HG02588 (cell line): ENCODE data around the gene DIS3L2.
"Not testable (repeated sequence)": the region's sequence is repeated elsewhere in the genome, so short reads cannot be mapped to it uniquely, and the experiment has no call there.

Experiments used
- ATAC-seq: cut with Tn5 transposase; IDR thresholded peaks from one replicate; pipeline ENCODE4 v1.9.1; 2021; ENCODE audit warnings: mild to moderate bottlenecking, moderate library complexity; ENCODE audit not compliant: unreplicated experiment

Gene DIS3L2

GRCh38 chr2:232316461-232317330 is 355.2 kb downstream of the DIS3L2 start:
- no peak for ATAC-seq

- no peak for ATAC-seq
Measured at GRCh38 chr2:232318169-232318855, 356.8 kb downstream of the DIS3L2 start.

GRCh38 chr2:232319067-232319802 is 357.7 kb downstream of the DIS3L2 start:
- no peak for ATAC-seq

- no peak for ATAC-seq
Measured at GRCh38 chr2:232319803-232320442, 358.4 kb downstream of the DIS3L2 start.

GRCh38 chr2:232320443-232320803 is 358.9 kb downstream of the DIS3L2 start:
- ATAC-seq, result no peak

- no peak for ATAC-seq
Measured at GRCh38 chr2:232321156-232321816, 359.8 kb downstream of the DIS3L2 start.

DNA sequence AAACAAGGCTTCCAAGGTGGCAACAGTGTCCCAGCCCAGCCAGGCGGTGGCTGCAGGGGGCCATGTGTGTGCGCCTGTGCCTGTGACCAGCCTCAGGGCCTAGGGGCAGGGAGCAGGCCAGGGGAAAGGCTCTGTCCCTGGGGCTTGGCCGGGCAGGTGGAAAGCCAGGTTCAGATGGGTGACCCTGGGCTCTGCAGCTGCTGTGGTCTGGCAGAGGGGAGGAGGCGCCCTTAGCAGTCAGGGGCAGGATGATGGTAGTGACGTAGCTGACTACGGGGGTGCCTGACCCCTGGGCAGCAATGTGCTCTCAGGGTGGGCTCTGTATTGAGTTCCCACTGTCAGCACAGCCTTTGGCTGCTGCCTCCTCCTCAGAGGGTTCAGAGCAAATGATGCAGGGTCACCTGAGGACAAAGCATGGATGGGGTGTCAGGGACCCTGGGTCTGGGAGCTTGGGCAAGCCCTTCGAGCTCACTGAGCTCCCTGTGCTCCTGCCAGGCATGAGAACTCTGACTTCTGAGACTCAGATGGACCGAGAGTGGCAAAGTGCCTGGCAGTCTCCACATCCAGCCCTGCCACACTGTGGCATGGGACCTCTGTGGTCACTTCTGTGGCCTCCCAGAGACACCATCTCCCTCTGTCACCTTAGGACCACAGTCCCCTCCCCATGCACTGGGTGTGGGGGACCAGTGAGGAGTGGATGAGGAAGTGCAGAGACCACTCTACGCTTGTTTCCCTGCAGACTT is 360.5 kb downstream of the DIS3L2 start:
- ATAC-seq, result no peak

- ATAC-seq, result no peak
Measured at GRCh38 chr2:232322560-232323327, 361.2 kb downstream of the DIS3L2 start.

DNA sequence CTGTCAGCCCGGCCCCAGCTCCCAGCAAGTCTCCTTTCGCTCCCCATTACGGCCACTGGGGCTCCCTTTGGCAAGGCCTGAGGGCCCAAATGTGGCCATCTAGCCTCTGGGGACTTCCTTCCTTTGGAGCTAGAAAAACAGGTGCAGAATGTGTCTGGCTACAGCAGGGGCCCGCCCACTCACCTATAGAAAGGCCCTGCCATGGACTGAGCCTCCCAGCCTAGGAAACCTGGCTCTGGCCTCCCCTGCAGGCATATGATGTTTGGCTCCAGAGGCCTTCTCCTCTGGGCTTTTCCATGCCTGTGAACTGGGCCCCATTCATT is 361.8 kb downstream of the DIS3L2 start:
- no peak for ATAC-seq

- not testable (repeated sequence) for ATAC-seq
Measured at GRCh38 chr2:232323967-232324366, 362.5 kb downstream of the DIS3L2 start.

GRCh38 chr2:232324778-232325177 is 363.3 kb downstream of the DIS3L2 start:
- no peak for ATAC-seq

DNA sequence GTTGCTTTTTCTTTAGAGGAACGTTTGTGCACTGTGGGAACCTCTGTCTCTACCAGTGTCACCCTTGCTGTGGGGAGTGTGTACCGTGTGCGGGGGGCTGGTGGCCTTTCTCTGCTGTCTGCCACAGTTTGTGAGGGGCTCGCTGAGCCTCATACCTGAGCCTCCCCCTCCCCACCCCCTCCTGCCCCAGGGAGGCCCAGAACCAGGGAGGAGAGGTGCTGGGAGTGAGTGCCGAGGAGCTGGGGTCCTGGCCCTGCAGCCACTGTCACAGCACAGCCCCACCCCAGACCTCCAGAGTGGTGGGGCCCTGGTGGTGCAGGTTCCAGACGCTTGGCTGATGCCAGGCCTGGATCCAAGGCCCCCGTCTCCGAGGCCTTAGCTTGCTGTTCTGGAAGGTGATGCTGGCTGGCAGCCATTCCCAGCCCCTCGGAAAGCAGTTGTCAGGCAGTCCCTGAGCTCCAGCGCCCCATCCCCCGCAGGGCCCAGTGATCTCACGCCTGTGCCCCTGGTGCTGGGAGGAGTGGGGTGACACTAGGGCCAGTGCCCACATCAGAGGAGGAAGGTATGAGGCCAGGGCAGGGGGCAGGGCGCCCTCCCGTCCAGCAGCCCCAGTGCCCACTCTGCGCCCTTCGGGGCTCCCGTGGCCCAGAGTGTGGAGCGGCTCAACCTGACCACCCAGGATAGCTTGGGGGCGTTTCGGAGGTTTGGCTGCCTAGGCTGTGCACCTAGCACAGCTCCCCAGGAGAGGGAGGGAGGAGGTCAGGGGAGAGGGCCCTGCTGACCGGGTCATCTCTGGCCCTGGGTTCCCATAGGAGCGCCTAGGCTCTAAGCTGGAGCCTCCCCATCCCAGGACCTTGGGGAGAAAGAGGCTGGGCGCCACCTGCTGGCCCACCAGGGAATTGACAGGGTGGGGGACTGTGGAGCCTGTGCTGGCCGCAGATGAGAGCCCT is 364.1 kb downstream of the DIS3L2 start:
- ATAC-seq, result no peak

GRCh38 chr2:232326274-232327104 is 365.0 kb downstream of the DIS3L2 start:
- ATAC-seq, result not testable (repeated sequence)

DNA sequence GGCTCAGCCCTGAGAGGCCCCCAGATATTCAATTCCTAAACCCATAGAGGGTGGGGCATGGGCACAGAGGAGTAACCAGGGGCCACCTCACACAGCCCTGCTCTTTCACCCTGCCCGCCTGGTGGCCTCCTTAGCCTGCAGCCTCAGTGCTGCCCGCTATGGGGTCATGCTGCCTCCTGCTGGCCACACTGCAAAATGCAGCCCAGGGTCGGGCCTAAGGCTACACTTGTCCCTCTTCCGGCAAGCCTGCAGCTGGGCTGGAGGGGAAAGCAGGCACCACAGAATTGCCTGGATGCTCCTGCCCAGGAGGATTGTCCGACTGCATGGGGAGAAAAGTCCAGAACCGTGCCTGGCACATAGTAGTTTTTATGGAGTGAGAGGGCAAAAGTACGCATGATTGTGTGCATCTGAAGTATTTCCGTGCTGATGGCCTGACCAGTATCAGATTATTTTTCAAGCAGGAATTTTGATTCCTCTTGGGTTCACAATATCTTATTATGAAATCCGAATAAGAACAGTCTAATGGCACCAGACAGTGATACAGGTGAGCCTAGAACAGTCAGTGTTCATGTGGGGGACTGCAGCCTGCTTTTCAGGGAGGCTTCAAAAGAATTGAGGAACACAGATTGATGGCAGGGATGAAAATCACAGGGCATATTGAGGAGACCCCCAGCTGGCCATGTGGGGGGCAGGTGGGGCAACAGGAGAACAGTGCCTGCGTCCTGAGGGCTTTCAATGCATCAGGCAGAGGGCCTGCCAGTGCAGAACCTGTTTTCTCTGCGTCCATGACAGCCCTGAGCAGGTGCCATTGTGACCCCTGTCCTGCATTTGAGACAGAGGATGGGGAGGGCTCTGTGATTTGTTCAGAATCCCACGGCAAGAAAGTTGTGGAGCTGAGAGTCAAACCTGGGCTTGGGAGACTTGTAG is 365.9 kb downstream of the DIS3L2 start:
- ATAC-seq, result no peak

DNA sequence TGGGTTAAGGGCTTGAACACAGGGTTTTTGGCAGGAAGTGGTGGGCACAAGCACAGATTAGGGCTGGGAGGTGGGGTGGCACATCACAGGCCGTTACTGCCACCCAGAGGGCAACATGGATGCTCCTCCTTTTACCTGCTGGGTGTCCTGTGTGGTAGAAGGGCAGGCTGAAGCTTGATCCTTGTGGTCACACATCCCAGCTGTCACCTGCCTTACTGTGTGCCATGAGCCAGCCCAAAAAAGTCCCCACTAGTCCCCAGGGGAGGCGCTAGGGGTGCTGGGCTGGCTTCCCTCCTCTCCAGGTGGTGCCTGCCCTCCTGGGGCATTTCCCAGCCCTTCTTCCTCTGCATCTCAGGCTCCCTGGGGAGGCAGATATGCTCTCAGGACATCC is 366.5 kb downstream of the DIS3L2 start:
- ATAC-seq, result no peak
